Caki2 (cell line): Measurements from ENCODE around the gene RMC1. TPM values are rescaled to one million over a fixed set of nuclear protein-coding genes. Genes with fewer than 3 reads are reported as not detected.
"Not testable (repeated sequence)": the region's sequence is repeated elsewhere in the genome, so short reads cannot be mapped to it uniquely, and the experiment has no call there.

ENCODE experiments used
- DNase-seq: peaks from one replicate; pipeline ENCODE4 v3.0.0-alpha.2; 2015; ENCODE audit warnings: low read depth
- in situ Hi-C: cut with HindIII; loops from 2 replicates; pipeline ENCODE4 v1.10.0; 2016; ENCODE audit warnings: low sequenced_read_pairs, low pct_unique_long_range_greater_than_20kb, mixed read lengths
- total RNA-seq: library from RNA; depleted of rRNA; stranded (reverse); fragments of >200 nt; shearing (Covaris generic); gene quantifications from 2 replicates; pipeline ENCODE4 v1.2.3, GENCODE V29; 2014; ENCODE audit warnings: low replicate concordance; rRNA removed

The RMC1 gene
- total RNA-seq, 1 experiment from 2014 or later: 10.8 TPM

DNA sequence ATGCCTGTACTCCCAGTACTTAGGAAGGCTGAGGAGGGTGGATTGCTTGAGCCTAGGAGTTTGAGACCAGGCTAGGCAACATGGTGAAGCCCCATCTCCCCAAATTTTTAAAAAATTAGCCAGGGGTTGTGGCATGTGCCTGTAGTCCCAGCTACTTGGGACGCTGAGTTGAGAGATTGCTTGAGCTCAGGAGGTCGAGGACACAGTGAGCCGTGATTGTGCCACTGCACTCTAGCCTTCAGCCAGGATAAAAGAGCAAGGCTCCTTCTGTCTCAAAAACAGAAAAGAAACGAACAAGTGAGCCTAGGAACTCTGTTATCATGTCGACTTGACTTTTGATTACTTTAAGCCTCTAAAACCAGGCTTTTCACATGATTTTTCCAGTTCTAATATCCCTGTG lies 69.3 kb downstream of the RMC1 start:
- in situ Hi-C loops: no loop called here

GRCh38 chr18:23573020-23573419 lies 69.7 kb downstream of the RMC1 start:
- DNase-seq: no peak
- in situ Hi-C loops: no loop called here

More for the DNA sequence above, 69.3 kb downstream of the RMC1 start:
- DNase-seq: no peak

- in situ Hi-C loops: no loop called here
- peak; percentile 48 for DNase-seq
Observed at GRCh38 chr18:23573626-23574431, 70.5 kb downstream of the RMC1 start.

- no peak for DNase-seq
- in situ Hi-C loops: no loop called here
Observed at GRCh38 chr18:23574611-23575308, 71.4 kb downstream of the RMC1 start.

- in situ Hi-C loops: no loop called here
Observed at GRCh38 chr18:23575309-23575651, 72.0 kb downstream of the RMC1 start.

GRCh38 chr18:23577521-23577920 lies 74.2 kb downstream of the RMC1 start:
- in situ Hi-C loops, DNase-seq: not testable (repeated sequence)

More at GRCh38 chr18:23575309-23575651, 72.0 kb downstream of the RMC1 start:
- DNase-seq: no peak

- in situ Hi-C loops: no loop called here
- DNase-seq: no peak
Observed at GRCh38 chr18:23578067-23578701, 74.9 kb downstream of the RMC1 start.

DNA sequence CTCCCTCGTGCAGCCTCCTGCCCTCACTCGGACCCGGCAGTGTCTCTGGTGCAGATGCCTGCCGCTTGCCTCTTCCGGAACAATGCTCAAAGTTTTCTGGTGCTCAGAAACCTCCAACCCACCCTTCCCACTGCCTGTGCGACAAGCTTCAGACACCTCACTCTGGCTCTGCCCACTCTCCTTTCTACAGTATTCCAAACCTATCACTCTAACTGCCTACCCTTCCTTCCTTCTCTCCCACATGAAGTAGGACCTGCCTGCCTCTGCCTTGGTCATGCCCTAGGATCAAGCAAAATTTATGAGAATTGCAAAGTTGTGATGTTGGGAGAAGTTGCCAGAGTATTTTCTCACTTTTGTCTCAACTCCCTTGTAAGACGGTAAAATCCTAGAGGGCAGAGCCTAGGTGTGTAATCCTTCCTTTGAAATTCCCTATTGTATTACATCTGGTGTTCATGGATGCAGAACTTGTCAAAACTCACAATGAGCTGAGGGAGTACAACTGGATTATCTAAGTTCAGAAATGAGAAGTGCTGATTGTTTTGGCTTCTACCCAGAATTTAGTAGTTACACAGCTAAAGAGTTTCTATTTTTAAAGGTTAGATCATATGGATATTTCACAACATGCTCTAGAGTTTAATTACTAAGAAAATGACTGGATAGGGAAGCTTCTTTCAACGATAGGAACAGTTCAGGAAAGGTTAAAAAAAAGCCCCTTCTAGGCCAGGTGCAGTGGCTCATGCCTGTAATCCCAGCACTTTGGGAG lies 75.8 kb downstream of the RMC1 start:
- in situ Hi-C loops: no loop called here
- no peak for DNase-seq

GRCh38 chr18:23580677-23581367 lies 77.5 kb downstream of the RMC1 start:
- in situ Hi-C loops: no loop called here
- peak; percentile 36 for DNase-seq

Other genes with a start within 250 kb of the RMC1 start
- gene RIOK3, start 50.2 kb upstream of the RMC1 start, total RNA-seq: 25.9 and 26.1 TPM in 2 replicates
- gene NPC1, start 83.0 kb downstream of the RMC1 start, total RNA-seq: 33.6 and 37.9 TPM in 2 replicates
- 0.17 and 0.71 TPM in 2 replicates for gene ANKRD29, start 159.4 kb downstream of the RMC1 start, total RNA-seq
- gene LAMA3, start 185.9 kb downstream of the RMC1 start, total RNA-seq: 19.2 and 26.7 TPM in 2 replicates